Type B pancreatic cell (in vitro differentiated cells): ENCODE measurements around the gene SLC25A21. TPM values are rescaled to one million over a fixed set of nuclear protein-coding genes. Genes with fewer than 3 reads are reported as not detected.
"Not testable (repeated sequence)": the region's sequence is repeated elsewhere in the genome, so short reads cannot be mapped to it uniquely, and the experiment has no call there.

Experiments used
- DNase-seq: peaks from one replicate; pipeline ENCODE4 v3.0.0; 2021; ENCODE audit warnings: mixed read lengths; ENCODE audit not compliant: unreplicated experiment; ENCODE audit errors: extremely low spot score
- H3K27ac Mint-ChIP-seq: 2 replicates; pipeline ENCODE4 v1.8.0; 2021; ENCODE audit warnings: mild to moderate bottlenecking, mixed read lengths
- H3K27me3 Mint-ChIP-seq: 2 replicates; pipeline ENCODE4 v1.8.0; 2021; ENCODE audit warnings: mixed read lengths
- H3K36me3 Mint-ChIP-seq: 2 replicates; pipeline ENCODE4 v1.8.0; 2021; ENCODE audit warnings: mixed read lengths
- H3K4me1 Mint-ChIP-seq: one replicate; pipeline ENCODE4 v1.8.0; 2021; ENCODE audit warnings: mixed read lengths; ENCODE audit not compliant: unreplicated experiment
- H3K4me3 Mint-ChIP-seq: 2 replicates; pipeline ENCODE4 v1.8.0; 2021; ENCODE audit warnings: mild to moderate bottlenecking, mixed read lengths
- H3K9me3 Mint-ChIP-seq: 2 replicates; pipeline ENCODE4 v1.8.0; 2021; ENCODE audit warnings: mixed read lengths
- CTCF ChIP-seq: fragments of 200-600 bp; sonication (generic); conservative IDR thresholded peaks from 2 replicates; pipeline ENCODE4 v1.5.0; 2021; ENCODE audit warnings: antibody characterized with exemption, mild to moderate bottlenecking
- total RNA-seq: library from RNA; stranded (reverse); gene quantifications from 2 replicates; pipeline ENCODE4 v1.2.1, GENCODE V29; 2021; ENCODE audit warnings: low replicate concordance

The SLC25A21 gene
- total RNA-seq, 1 donor from 2014 or later: 0.58 TPM

GRCh38 chr14:37187294-37187693, 14.9 kb upstream of the SLC25A21 start:
- TF ChIP-seq CTCF: no peak
- no peak overlapping the region for H3K4me3 Mint-ChIP-seq
- H3K27ac Mint-ChIP-seq: no peak overlapping the region
- no peaks in the 10 kb centered on the region for H3K9me3 Mint-ChIP-seq
- no peaks in the 10 kb centered on the region for H3K4me1 Mint-ChIP-seq
- no peak for DNase-seq
- peaks cover 14% of the 10 kb centered on the region for H3K27me3 Mint-ChIP-seq
- H3K36me3 Mint-ChIP-seq: no peaks in the 10 kb centered on the region

GRCh38 chr14:37186865-37187264, 14.5 kb upstream of the SLC25A21 start:
- H3K27ac Mint-ChIP-seq: no peak overlapping the region
- no peak for TF ChIP-seq CTCF
- H3K9me3 Mint-ChIP-seq: no peaks in the 10 kb centered on the region
- peaks cover 14% of the 10 kb centered on the region for H3K27me3 Mint-ChIP-seq
- DNase-seq: no peak
- no peaks in the 10 kb centered on the region for H3K4me1 Mint-ChIP-seq
- H3K4me3 Mint-ChIP-seq: no peak overlapping the region
- no peaks in the 10 kb centered on the region for H3K36me3 Mint-ChIP-seq

GRCh38 chr14:37185670-37186069, 13.3 kb upstream of the SLC25A21 start:
- no peak for DNase-seq
- Mint-ChIP-seq H3K9me3 (no peaks in the 10 kb centered on the region), H3K4me1 (no peaks in the 10 kb centered on the region), H3K4me3 (no peak overlapping the region), H3K27me3 (peaks cover 9% of the 10 kb centered on the region), H3K36me3 (no peaks in the 10 kb centered on the region), H3K27ac (no peak overlapping the region)
- TF ChIP-seq CTCF: no peak

- not testable (repeated sequence) for H3K27ac Mint-ChIP-seq, H3K27me3 Mint-ChIP-seq, H3K4me1 Mint-ChIP-seq, H3K36me3 Mint-ChIP-seq, H3K9me3 Mint-ChIP-seq, DNase-seq, H3K4me3 Mint-ChIP-seq
These were observed 12.1 kb upstream of the SLC25A21 start for GRCh38 chr14:37184520-37184919.

- DNase-seq: no peak
- TF ChIP-seq CTCF: no peak
- Mint-ChIP-seq H3K27me3 (no peaks in the 10 kb centered on the region), H3K9me3 (no peaks in the 10 kb centered on the region), H3K36me3 (no peaks in the 10 kb centered on the region), H3K4me3 (no peak overlapping the region), H3K27ac (no peak overlapping the region), H3K4me1 (no peaks in the 10 kb centered on the region)
These were observed 9.0 kb upstream of the SLC25A21 start for GRCh38 chr14:37181441-37181840.

- H3K9me3 Mint-ChIP-seq, H3K4me1 Mint-ChIP-seq, H3K36me3 Mint-ChIP-seq, H3K27me3 Mint-ChIP-seq, H3K27ac Mint-ChIP-seq, DNase-seq, H3K4me3 Mint-ChIP-seq: not testable (repeated sequence)
These were observed 8.5 kb upstream of the SLC25A21 start for GRCh38 chr14:37180886-37181285.

GRCh38 chr14:37179896-37180502, 7.6 kb upstream of the SLC25A21 start:
- H3K27ac Mint-ChIP-seq: no peak overlapping the region

More at GRCh38 chr14:37179896-37180502, 7.6 kb upstream of the SLC25A21 start:
- no peak overlapping the region for H3K4me3 Mint-ChIP-seq
- H3K36me3 Mint-ChIP-seq: no peaks in the 10 kb centered on the region
- no peak for TF ChIP-seq CTCF
- H3K27me3 Mint-ChIP-seq: no peaks in the 10 kb centered on the region
- H3K9me3 Mint-ChIP-seq: no peaks in the 10 kb centered on the region
- H3K4me1 Mint-ChIP-seq: no peaks in the 10 kb centered on the region
- DNase-seq: no peak
